KOPT-K1 (cell line): ENCODE results near the gene C1orf116.

Source experiments
- H3K27ac ChIP-seq: fragments of 200-600 bp; sonication (generic); 2 replicates; pipeline ENCODE4 v1.5.1; 2016; ENCODE audit warnings: antibody characterized with exemption, mild to moderate bottlenecking, low read depth, low read length; ENCODE audit not compliant: poor library complexity, severe bottlenecking
- H3K36me3 ChIP-seq: fragments of 200-600 bp; sonication (generic); 2 replicates; pipeline ENCODE4 v1.5.1; 2017; ENCODE audit warnings: antibody characterized with exemption, mild to moderate bottlenecking, low read length, moderate library complexity; ENCODE audit not compliant: insufficient read depth
- H3K9me3 ChIP-seq: fragments of 200-600 bp; sonication (generic); 2 replicates; pipeline ENCODE4 v1.5.1; 2017; ENCODE audit warnings: antibody characterized with exemption, low read length, mild to moderate bottlenecking; ENCODE audit not compliant: insufficient read depth, poor library complexity, severe bottlenecking

C1orf116 gene

GRCh38 chr1:207032528-207033017 is at the start of gene C1orf116:
Gene C1orf116 (minus strand): TSS chr1:207032756. CDS start chr1:207027598, 5,158 bp downstream.
- H3K9me3 ChIP-seq, result no peaks in the 10 kb centered on the region
- H3K27ac ChIP-seq, result no peak within 1 kb of the TSS
- no peaks in the 10 kb centered on the region for H3K36me3 ChIP-seq

GRCh38 chr1:207081806-207082205 is 49.2 kb upstream of the C1orf116 start:
- no peak overlapping the region for H3K27ac ChIP-seq
- H3K9me3 ChIP-seq, result no peaks in the 10 kb centered on the region
- H3K36me3 ChIP-seq, result no peaks in the 10 kb centered on the region

GRCh38 chr1:207081088-207081487 is 48.5 kb upstream of the C1orf116 start:
- Histone ChIP-seq H3K27ac (no peak overlapping the region), H3K9me3 (no peaks in the 10 kb centered on the region), H3K36me3 (no peaks in the 10 kb centered on the region)

GRCh38 chr1:207079706-207080241 is 47.2 kb upstream of the C1orf116 start:
- no peaks in the 10 kb centered on the region for H3K9me3 ChIP-seq
- H3K27ac ChIP-seq, result no peak overlapping the region
- H3K36me3 ChIP-seq, result no peaks in the 10 kb centered on the region

- no peak overlapping the region for H3K27ac ChIP-seq
- H3K9me3 ChIP-seq, result no peaks in the 10 kb centered on the region
- H3K36me3 ChIP-seq, result no peaks in the 10 kb centered on the region
Measured at GRCh38 chr1:207078578-207079132, 46.1 kb upstream of the C1orf116 start.

GRCh38 chr1:207077470-207078377 is 45.2 kb upstream of the C1orf116 start:
- no peak overlapping the region for H3K27ac ChIP-seq
- H3K36me3 ChIP-seq, result no peaks in the 10 kb centered on the region

GRCh38 chr1:207077012-207077411 is 44.5 kb upstream of the C1orf116 start:
- Histone ChIP-seq H3K27ac (no peak overlapping the region), H3K36me3 (no peaks in the 10 kb centered on the region), H3K9me3 (no peaks in the 10 kb centered on the region)

More at GRCh38 chr1:207077470-207078377, 45.2 kb upstream of the C1orf116 start:
- H3K9me3 ChIP-seq, result no peaks in the 10 kb centered on the region

- Histone ChIP-seq H3K27ac (no peak overlapping the region), H3K9me3 (no peaks in the 10 kb centered on the region), H3K36me3 (no peaks in the 10 kb centered on the region)
Measured at GRCh38 chr1:207076181-207076955, 43.8 kb upstream of the C1orf116 start.

GRCh38 chr1:207073906-207074820 is 41.6 kb upstream of the C1orf116 start:
- H3K9me3 ChIP-seq, result no peaks in the 10 kb centered on the region
- H3K36me3 ChIP-seq, result no peaks in the 10 kb centered on the region
- no peak overlapping the region for H3K27ac ChIP-seq

- H3K27ac ChIP-seq, result no peak overlapping the region
- no peaks in the 10 kb centered on the region for H3K9me3 ChIP-seq
- no peaks in the 10 kb centered on the region for H3K36me3 ChIP-seq
Measured at GRCh38 chr1:207072233-207072632, 39.7 kb upstream of the C1orf116 start.

GRCh38 chr1:207071426-207071825 is 38.9 kb upstream of the C1orf116 start:
- Histone ChIP-seq H3K9me3 (no peaks in the 10 kb centered on the region), H3K36me3 (no peaks in the 10 kb centered on the region), H3K27ac (peak overlapping the region; percentile 10)

GRCh38 chr1:207070811-207071210 is 38.3 kb upstream of the C1orf116 start:
- no peaks in the 10 kb centered on the region for H3K36me3 ChIP-seq
- peak overlapping the region; percentile 10 for H3K27ac ChIP-seq

GRCh38 chr1:207069858-207070506 is 37.4 kb upstream of the C1orf116 start:
- Histone ChIP-seq H3K36me3 (no peaks in the 10 kb centered on the region), H3K27ac (no peak overlapping the region), H3K9me3 (no peaks in the 10 kb centered on the region)

More at GRCh38 chr1:207070811-207071210, 38.3 kb upstream of the C1orf116 start:
- H3K9me3 ChIP-seq, result no peaks in the 10 kb centered on the region
